GM23338 (cell line): Measurements from ENCODE around the gene DNAJB13. TPM values are rescaled to one million over a fixed set of nuclear protein-coding genes. Genes with fewer than 3 reads are reported as not detected.
"Not testable (repeated sequence)": the region's sequence is repeated elsewhere in the genome, so short reads cannot be mapped to it uniquely, and the experiment has no call there.

Source experiments
- ATAC-seq: fragments of 200-7000 bp; cut with Tn5 transposase; 3 replicates; pipeline ENCODE4 v1.9.1; 2020
- DNase-seq: peaks from one replicate; pipeline ENCODE4 v3.0.0-alpha.2; 2015; ENCODE audit warnings: low spot score
- H2AFZ ChIP-seq: fragments of 200-600 bp; sonication (generic); 2 replicates; pipeline ENCODE4 v1.8.0; 2016; ENCODE audit warnings: antibody characterized with exemption, mild to moderate bottlenecking, moderate library complexity
- H3F3A ChIP-seq: fragments of 200-600 bp; sonication (generic); replicated peaks from 2 replicates; pipeline ENCODE4 v1.8.0; 2017; ENCODE audit warnings: antibody characterized with exemption, mixed run types, low read depth
- H3K27ac ChIP-seq: fragments of 200-600 bp; sonication (generic); 2 replicates; pipeline ENCODE4 v1.6.1; 2016; ENCODE audit warnings: low read depth
- H3K27me3 ChIP-seq: fragments of 200-600 bp; sonication (generic); 2 replicates; pipeline ENCODE4 v1.8.0; 2016; ENCODE audit warnings: mild to moderate bottlenecking, mixed run types, moderate library complexity; ENCODE audit not compliant: insufficient read depth
- H3K36me3 ChIP-seq: fragments of 200-600 bp; sonication (generic); 2 replicates; pipeline ENCODE4 v1.8.0; 2016; ENCODE audit warnings: mild to moderate bottlenecking; ENCODE audit not compliant: insufficient read depth
- H3K4me1 ChIP-seq: fragments of 200-600 bp; sonication (generic); 2 replicates; pipeline ENCODE4 v1.8.0; 2016; ENCODE audit warnings: mild to moderate bottlenecking, moderate library complexity; ENCODE audit not compliant: insufficient read depth
- H3K4me2 ChIP-seq: fragments of 200-600 bp; sonication (generic); 2 replicates; pipeline ENCODE4 v1.7.1; 2017; ENCODE audit warnings: mixed run types
- H3K4me3 ChIP-seq: fragments of 200-600 bp; sonication (generic); 2 replicates; pipeline ENCODE4 v1.6.1; 2016; ENCODE audit warnings: mixed run types
- H3K79me2 ChIP-seq: fragments of 200-600 bp; sonication (generic); replicated peaks from 2 replicates; pipeline ENCODE4 v1.8.0; 2017; ENCODE audit warnings: mild to moderate bottlenecking; ENCODE audit not compliant: insufficient read depth
- H3K9me2 ChIP-seq: fragments of 200-600 bp; sonication (generic); 2 replicates; pipeline ENCODE4 v1.8.0; 2017; ENCODE audit not compliant: insufficient read depth
- H4K20me1 ChIP-seq: fragments of 200-600 bp; sonication (generic); replicated peaks from 2 replicates; pipeline ENCODE4 v1.8.0; 2017; ENCODE audit warnings: mild to moderate bottlenecking; ENCODE audit not compliant: insufficient read depth
- H3K27ac Mint-ChIP-seq: 2 replicates; pipeline ENCODE4 v1.8.0; 2020; ENCODE audit warnings: inconsistent platforms, mild to moderate bottlenecking, moderate library complexity, mixed read lengths
- H3K27me3 Mint-ChIP-seq: 3 replicates; pipeline ENCODE4 v1.8.0; 2022; ENCODE audit warnings: low read depth, mild to moderate bottlenecking, moderate library complexity, mixed read lengths, inconsistent platforms; ENCODE audit not compliant: insufficient read depth, poor library complexity
- H3K36me3 Mint-ChIP-seq: 3 replicates; pipeline ENCODE4 v1.8.0; 2021; ENCODE audit warnings: low read depth, mild to moderate bottlenecking, inconsistent platforms, moderate library complexity, mixed read lengths
- H3K4me1 Mint-ChIP-seq: 3 replicates; pipeline ENCODE4 v1.8.0; 2020; ENCODE audit warnings: mild to moderate bottlenecking, inconsistent platforms, mixed read lengths
- H3K4me3 Mint-ChIP-seq: 3 replicates; pipeline ENCODE4 v1.8.0; 2021; ENCODE audit warnings: moderate library complexity, mild to moderate bottlenecking, inconsistent platforms, mixed read lengths
- H3K9me3 Mint-ChIP-seq: 3 replicates; pipeline ENCODE4 v1.8.0; 2020; ENCODE audit warnings: moderate library complexity, mild to moderate bottlenecking, inconsistent platforms, mixed read lengths
- CTCF ChIP-seq, 2 experiments: fragments of 200-600 bp in 1 of 2; sonication (generic) in 1 of 2; conservative IDR thresholded peaks; 2 replicates each; pipeline versions ENCODE4 v1.5.1 to v1.6.1; 2016 to 2017; ENCODE audit warnings: antibody characterized with exemption in 2 of 2, low read depth in 2 of 2, mild to moderate bottlenecking in 2 of 2, moderate library complexity in 1 of 2
- EZH2 ChIP-seq: fragments of 200-600 bp; sonication (generic); IDR thresholded peaks from one replicate; pipeline ENCODE4 v1.8.0; 2017; ENCODE audit warnings: antibody characterized with exemption, mild to moderate bottlenecking, low read depth; ENCODE audit not compliant: unreplicated experiment
- EZH2phosphoT487 ChIP-seq: fragments of 200-600 bp; sonication (generic); IDR thresholded peaks from one replicate; pipeline ENCODE4 v1.8.1; 2018; ENCODE audit warnings: antibody characterized with exemption; ENCODE audit not compliant: unreplicated experiment
- JUNB ChIP-seq: IDR thresholded peaks from one replicate; pipeline ENCODE4 v1.6.1; 2016; ENCODE audit warnings: antibody characterized with exemption; ENCODE audit not compliant: unreplicated experiment
- NANOG ChIP-seq: IDR thresholded peaks from 2 replicates; pipeline ENCODE4 v1.6.1; 2016; ENCODE audit warnings: antibody characterized with exemption, borderline replicate concordance
- POLR2AphosphoS5 ChIP-seq: IDR thresholded peaks from 2 replicates; pipeline ENCODE4 v1.6.1; 2016; ENCODE audit warnings: antibody characterized with exemption, low read depth
- REST ChIP-seq: IDR thresholded peaks from one replicate; pipeline ENCODE4 v1.6.1; 2018; ENCODE audit warnings: antibody characterized with exemption; ENCODE audit not compliant: unreplicated experiment
- STAT1 ChIP-seq: IDR thresholded peaks from one replicate; pipeline ENCODE4 v1.6.1; 2016; ENCODE audit warnings: antibody characterized with exemption; ENCODE audit not compliant: unreplicated experiment
- ZNF114 ChIP-seq: fragments of 250-450 bp; sonication (Bioruptor Pico); IDR thresholded peaks from 2 replicates; pipeline ENCODE4 v1.5.0; 2020; ENCODE audit warnings: mild to moderate bottlenecking, moderate library complexity
- ZNF331 ChIP-seq: fragments of 250-450 bp; sonication (Bioruptor Pico); IDR thresholded peaks from 2 replicates; pipeline ENCODE4 v1.5.0; 2020; ENCODE audit warnings: low read depth, mild to moderate bottlenecking, moderate library complexity
- polyA plus RNA-seq: library from polyadenylated mRNA; unstranded; fragments of >200 nt; fragmentation: Nextera tagmentation; extraction: Ambion mirVana; gene quantifications from 2 replicates; pipeline ENCODE4 v1.2.1, GENCODE V29; 2016
- total RNA-seq: library from RNA; depleted of rRNA; stranded (reverse); fragments of >200 nt; shearing (Covaris generic); gene quantifications from 2 replicates; pipeline ENCODE4 v1.2.3, GENCODE V29; 2014

Gene DNAJB13
- total and polyA plus RNA-seq, 2 experiments from 2014 or later = 0.14 to 0.32 TPM

GRCh38 chr11:73932781-73933180, 18.0 kb upstream of the DNAJB13 start (continued):
- TF ChIP-seq REST = no peak
- TF ChIP-seq CTCF (conservative IDR thresholded peaks at IDR 0.05; ENCODE audit: low read depth in 2 of 2) = no peak
- no peak for TF ChIP-seq POLR2AphosphoS5
- TF ChIP-seq EZH2phosphoT487 = no peak
- TF ChIP-seq ZNF114 (CRISPR knock-in tag) = no peak
- TF ChIP-seq STAT1 = no peak
- TF ChIP-seq EZH2 = no peak

GRCh38 chr11:73936047-73936446, 14.8 kb upstream of the DNAJB13 start:
- not testable (repeated sequence) for H3K27me3 ChIP-seq, DNase-seq, H3K4me1 ChIP-seq, H3K36me3 ChIP-seq, H3K9me2 ChIP-seq, H4K20me1 ChIP-seq, H3K4me2 ChIP-seq, H3K27ac Mint-ChIP-seq, H3K27ac ChIP-seq, H3K4me3 Mint-ChIP-seq, H3K79me2 ChIP-seq, H3F3A ChIP-seq, H3K27me3 Mint-ChIP-seq, H3K4me3 ChIP-seq, ATAC-seq, H2AFZ ChIP-seq, H3K4me1 Mint-ChIP-seq
- Mint-ChIP-seq H3K36me3 (peaks cover 30% of the 10 kb centered on the region), H3K9me3 (peaks cover 36% of the 10 kb centered on the region)

- Histone ChIP-seq H3K27ac (no peak overlapping the region), H3K79me2 (no peaks in the 10 kb centered on the region), H3K27me3 (no peaks in the 10 kb centered on the region), H3K36me3 (no peaks in the 10 kb centered on the region), H3K4me3 (no peak overlapping the region), H4K20me1 (no peaks in the 10 kb centered on the region), H3F3A (no peaks in the 10 kb centered on the region), H3K4me2 (no peak overlapping the region), H3K9me2 (no peaks in the 10 kb centered on the region), H2AFZ (no peak overlapping the region), H3K4me1 (no peaks in the 10 kb centered on the region)
- ATAC-seq = no peak
- no peaks in the 10 kb centered on the region for H3K4me1 Mint-ChIP-seq
- peaks cover 27% of the 10 kb centered on the region for H3K36me3 Mint-ChIP-seq
- H3K4me3 Mint-ChIP-seq = no peak overlapping the region
- no peak for DNase-seq
- no peak overlapping the region for H3K27ac Mint-ChIP-seq
- H3K27me3 Mint-ChIP-seq = no peaks in the 10 kb centered on the region
- H3K9me3 Mint-ChIP-seq = peaks cover 43% of the 10 kb centered on the region
- no peak for TF ChIP-seq POLR2AphosphoS5
- TF ChIP-seq JUNB = no peak
- TF ChIP-seq NANOG = no peak
- no peak for TF ChIP-seq REST
- no peak for TF ChIP-seq CTCF (conservative IDR thresholded peaks at IDR 0.05; ENCODE audit: low read depth in 2 of 2)
- TF ChIP-seq ZNF331 (CRISPR knock-in tag) = no peak
- no peak for TF ChIP-seq EZH2
These were observed 11.7 kb upstream of the DNAJB13 start for GRCh38 chr11:73939096-73939495.
